HepG2 (cell line): ENCODE results near the gene LASP1. TPM values are rescaled to one million over a fixed set of nuclear protein-coding genes. Genes with fewer than 3 reads are reported as not detected.
A peak's percentile ranks its signal among the peaks of the same experiment; 100 is the strongest.

ENCODE experiments used
- ADNP ChIP-seq: sonication (generic); formaldehyde crosslinking; IDR thresholded peaks from 2 replicates; pipeline ENCODE4 v1.4.0; 2020; ENCODE audit warnings: missing genetic modification reagents
- AKAP8 ChIP-seq: sonication (generic); formaldehyde crosslinking; IDR thresholded peaks from 2 replicates; pipeline ENCODE4 v1.5.1; 2020; ENCODE audit warnings: mild to moderate bottlenecking, missing genetic modification reagents
- CCAR2 ChIP-seq: fragments of 200-400 bp; formaldehyde crosslinking; optimal IDR thresholded peaks from 2 replicates; pipeline ENCODE3; 2018; ENCODE audit warnings: low read depth, mild to moderate bottlenecking, low read length, moderate library complexity
- CEBPZ ChIP-seq: IDR thresholded peaks from 2 replicates; pipeline ENCODE4 v1.6.1; 2012; ENCODE audit warnings: low read length, improper control_type of control experiment
- HOXD1 ChIP-seq: sonication (generic); formaldehyde crosslinking; IDR thresholded peaks from 2 replicates; pipeline ENCODE4 v1.5.0; 2020; ENCODE audit warnings: missing genetic modification reagents
- JARID2 ChIP-seq: sonication (generic); formaldehyde crosslinking; IDR thresholded peaks from 2 replicates; pipeline ENCODE4 v1.8.1; 2023; ENCODE audit warnings: missing genetic modification reagents, inconsistent platforms; ENCODE audit not compliant: insufficient replicate concordance
- RXRB ChIP-seq: IDR thresholded peaks from 2 replicates; pipeline ENCODE4 v1.6.1; 2016; ENCODE audit warnings: borderline replicate concordance, missing genetic modification reagents, missing compliant biosample characterization
- SAFB2 ChIP-seq: sonication (generic); formaldehyde crosslinking; IDR thresholded peaks from 2 replicates; pipeline ENCODE4 v1.5.1; 2020; ENCODE audit warnings: missing genetic modification reagents, low read depth, mild to moderate bottlenecking, borderline replicate concordance
- THYN1 ChIP-seq: sonication (generic); formaldehyde crosslinking; IDR thresholded peaks from 2 replicates; pipeline ENCODE4 v1.8.1; 2023; ENCODE audit warnings: low read depth, mild to moderate bottlenecking, moderate library complexity, missing genetic modification reagents, borderline replicate concordance
- ZIK1 ChIP-seq: sonication (generic); formaldehyde crosslinking; IDR thresholded peaks from 2 replicates; pipeline ENCODE4 v1.5.0; 2020; ENCODE audit warnings: mild to moderate bottlenecking, low read depth, missing genetic modification reagents, borderline replicate concordance
- ZNF260 ChIP-seq: sonication (generic); formaldehyde crosslinking; IDR thresholded peaks from 2 replicates; pipeline ENCODE4 v1.4.0; 2020; ENCODE audit warnings: missing genetic modification reagents, low read depth, mild to moderate bottlenecking, borderline replicate concordance
- ZNF275 ChIP-seq: sonication (generic); formaldehyde crosslinking; IDR thresholded peaks from 2 replicates; pipeline ENCODE4 v1.8.0; 2022; ENCODE audit warnings: missing genetic modification reagents, mild to moderate bottlenecking, inconsistent platforms, borderline replicate concordance
- ZNF317 ChIP-seq: sonication (generic); formaldehyde crosslinking; IDR thresholded peaks from 2 replicates; pipeline ENCODE4 v1.5.0; 2020; ENCODE audit warnings: mild to moderate bottlenecking, missing genetic modification reagents
- ZNF652 ChIP-seq: IDR thresholded peaks from 2 replicates; pipeline ENCODE4 v1.6.1; 2016; ENCODE audit warnings: low read depth, borderline replicate concordance
- ZNF724P ChIP-seq: sonication (generic); formaldehyde crosslinking; IDR thresholded peaks from 2 replicates; pipeline ENCODE4 v1.8.0; 2022; ENCODE audit warnings: missing genetic modification reagents, borderline replicate concordance
- polyA plus RNA-seq, 8 experiments: library from polyadenylated mRNA; depleted of rRNA in 3 of 8; stranded (reverse) in 7 of 8; unstranded in 1 of 8; fragments of >200 nt; fragmentation: Illumina TruSeq in 4 of 8; extraction: Trizol in 4 of 8; gene quantifications; 2 replicates each; pipeline versions ENCODE4 v1.2.1 to v1.2.3, GENCODE V29; 2011 to 2016; ENCODE audit warnings: low read depth in 4 of 8, missing spikeins in 1 of 8, mixed read lengths in 1 of 8; ENCODE audit not compliant: insufficient read depth in 1 of 8
- total RNA-seq, 5 experiments: library from RNA; depleted of rRNA; stranded (reverse); fragments of >200 nt; fragmentation: Illumina TruSeq; extraction: Trizol; gene quantifications; 2 replicates each; pipeline ENCODE4 v1.2.3, GENCODE V29; 2016; ENCODE audit warnings: low read depth in 1 of 5
- TF ChIP-seq, protein P1 (sequence below): sonication (generic); formaldehyde crosslinking; conservative IDR thresholded peaks from 2 replicates; pipeline ENCODE4 v1.4.0; 2020; ENCODE audit warnings: missing genetic modification reagents
- TF ChIP-seq, protein P2 (sequence below): sonication (generic); formaldehyde crosslinking; IDR thresholded peaks from 2 replicates; pipeline ENCODE4 v1.5.1; 2020; ENCODE audit warnings: missing genetic modification reagents, mild to moderate bottlenecking, borderline replicate concordance

Gene LASP1
- total and polyA plus RNA-seq, 2 of the 13 experiments (the other 11 are each of a cell fraction or from before 2014, with no cell fraction given) = 70.1 to 97.0 TPM

- peak; percentile 83; the same call in 1 of the 2 replicates for TF ChIP-seq ZNF724P
- no peak for TF ChIP-seq ZNF260 (CRISPR knock-in tag)
- TF ChIP-seq AKAP8 (CRISPR knock-in tag) = peak; percentile 22; the same call in 1 of the 2 replicates
- TF ChIP-seq ZNF275 = no peak
- TF ChIP-seq ZNF652 = no peak
- TF ChIP-seq, protein P1, sequence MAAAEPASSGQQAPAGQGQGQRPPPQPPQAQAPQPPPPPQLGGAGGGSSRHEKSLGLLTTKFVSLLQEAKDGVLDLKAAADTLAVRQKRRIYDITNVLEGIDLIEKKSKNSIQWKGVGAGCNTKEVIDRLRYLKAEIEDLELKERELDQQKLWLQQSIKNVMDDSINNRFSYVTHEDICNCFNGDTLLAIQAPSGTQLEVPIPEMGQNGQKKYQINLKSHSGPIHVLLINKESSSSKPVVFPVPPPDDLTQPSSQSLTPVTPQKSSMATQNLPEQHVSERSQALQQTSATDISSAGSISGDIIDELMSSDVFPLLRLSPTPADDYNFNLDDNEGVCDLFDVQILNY (CRISPR knock-in tag) = no peak
- TF ChIP-seq THYN1 (CRISPR knock-in tag) = no peak
- TF ChIP-seq ADNP = no peak
- TF ChIP-seq ZNF317 (CRISPR knock-in tag) = peak; percentile 70
- peak; percentile 62 for TF ChIP-seq RXRB (CRISPR knock-in tag)
- no peak; the same call in 1 of the 2 replicates for TF ChIP-seq SAFB2
- TF ChIP-seq, protein P2, sequence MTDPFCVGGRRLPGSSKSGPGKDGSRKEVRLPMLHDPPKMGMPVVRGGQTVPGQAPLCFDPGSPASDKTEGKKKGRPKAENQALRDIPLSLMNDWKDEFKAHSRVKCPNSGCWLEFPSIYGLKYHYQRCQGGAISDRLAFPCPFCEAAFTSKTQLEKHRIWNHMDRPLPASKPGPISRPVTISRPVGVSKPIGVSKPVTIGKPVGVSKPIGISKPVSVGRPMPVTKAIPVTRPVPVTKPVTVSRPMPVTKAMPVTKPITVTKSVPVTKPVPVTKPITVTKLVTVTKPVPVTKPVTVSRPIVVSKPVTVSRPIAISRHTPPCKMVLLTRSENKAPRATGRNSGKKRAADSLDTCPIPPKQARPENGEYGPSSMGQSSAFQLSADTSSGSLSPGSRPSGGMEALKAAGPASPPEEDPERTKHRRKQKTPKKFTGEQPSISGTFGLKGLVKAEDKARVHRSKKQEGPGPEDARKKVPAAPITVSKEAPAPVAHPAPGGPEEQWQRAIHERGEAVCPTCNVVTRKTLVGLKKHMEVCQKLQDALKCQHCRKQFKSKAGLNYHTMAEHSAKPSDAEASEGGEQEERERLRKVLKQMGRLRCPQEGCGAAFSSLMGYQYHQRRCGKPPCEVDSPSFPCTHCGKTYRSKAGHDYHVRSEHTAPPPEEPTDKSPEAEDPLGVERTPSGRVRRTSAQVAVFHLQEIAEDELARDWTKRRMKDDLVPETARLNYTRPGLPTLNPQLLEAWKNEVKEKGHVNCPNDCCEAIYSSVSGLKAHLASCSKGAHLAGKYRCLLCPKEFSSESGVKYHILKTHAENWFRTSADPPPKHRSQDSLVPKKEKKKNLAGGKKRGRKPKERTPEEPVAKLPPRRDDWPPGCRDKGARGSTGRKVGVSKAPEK (CRISPR knock-in tag) = no peak
- no peak for TF ChIP-seq JARID2 (CRISPR knock-in tag)
- no peak for TF ChIP-seq CEBPZ
- no peak for TF ChIP-seq ZIK1
- 0 out of 2 replicates have a peak, but pooled peaks have one; percentile 28 for TF ChIP-seq HOXD1 (CRISPR knock-in tag)
- TF ChIP-seq CCAR2 = peak; percentile 51
Measured at GRCh38 chr17:38914741-38915638, 45.1 kb downstream of the LASP1 start (continued).
